ENCODE measurements around the gene IL23R.
"Not testable (repeated sequence)": the region's sequence is repeated elsewhere in the genome, so short reads cannot be mapped to it uniquely, and the experiment has no call there.

IL23R gene, protein sequence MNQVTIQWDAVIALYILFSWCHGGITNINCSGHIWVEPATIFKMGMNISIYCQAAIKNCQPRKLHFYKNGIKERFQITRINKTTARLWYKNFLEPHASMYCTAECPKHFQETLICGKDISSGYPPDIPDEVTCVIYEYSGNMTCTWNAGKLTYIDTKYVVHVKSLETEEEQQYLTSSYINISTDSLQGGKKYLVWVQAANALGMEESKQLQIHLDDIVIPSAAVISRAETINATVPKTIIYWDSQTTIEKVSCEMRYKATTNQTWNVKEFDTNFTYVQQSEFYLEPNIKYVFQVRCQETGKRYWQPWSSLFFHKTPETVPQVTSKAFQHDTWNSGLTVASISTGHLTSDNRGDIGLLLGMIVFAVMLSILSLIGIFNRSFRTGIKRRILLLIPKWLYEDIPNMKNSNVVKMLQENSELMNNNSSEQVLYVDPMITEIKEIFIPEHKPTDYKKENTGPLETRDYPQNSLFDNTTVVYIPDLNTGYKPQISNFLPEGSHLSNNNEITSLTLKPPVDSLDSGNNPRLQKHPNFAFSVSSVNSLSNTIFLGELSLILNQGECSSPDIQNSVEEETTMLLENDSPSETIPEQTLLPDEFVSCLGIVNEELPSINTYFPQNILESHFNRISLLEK

GRCh38 chr1:67166196-67166595 lies at the start of gene IL23R:
Gene IL23R (plus strand): TSS chr1:67166454. CDS start chr1:67168121, 1,667 bp downstream.
- DNase-seq, result no peak

- DNase-seq, result no peak
These were observed 48.1 kb upstream of the IL23R start for GRCh38 chr1:67118191-67118590.

GRCh38 chr1:67118646-67119045 lies 47.6 kb upstream of the IL23R start:
- DNase-seq, result no peak

- DNase-seq, result no peak
These were observed 45.2 kb upstream of the IL23R start for GRCh38 chr1:67120855-67121619.

DNA sequence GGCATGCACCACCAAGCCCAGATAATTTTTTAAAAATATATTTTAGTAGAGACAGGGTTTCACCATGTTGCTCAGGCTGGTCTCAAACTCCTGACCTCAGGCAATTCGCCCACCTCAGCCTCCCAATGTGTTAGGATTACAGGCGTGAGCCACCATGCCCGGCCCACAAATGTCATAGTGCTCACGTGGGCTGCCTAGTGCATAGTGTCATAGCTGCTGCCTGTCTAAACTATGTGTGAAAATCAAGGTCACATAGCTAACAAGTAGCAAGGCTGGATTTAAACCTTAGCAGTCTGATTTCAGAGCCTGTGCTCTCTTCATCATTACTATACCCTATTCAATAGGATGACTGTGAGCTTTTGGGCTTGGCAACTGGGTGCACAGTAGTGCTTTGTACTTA lies 41.8 kb upstream of the IL23R start:
- DNase-seq, result no peak

GRCh38 chr1:67126111-67126746 lies 40.0 kb upstream of the IL23R start:
- no peak for DNase-seq

DNA sequence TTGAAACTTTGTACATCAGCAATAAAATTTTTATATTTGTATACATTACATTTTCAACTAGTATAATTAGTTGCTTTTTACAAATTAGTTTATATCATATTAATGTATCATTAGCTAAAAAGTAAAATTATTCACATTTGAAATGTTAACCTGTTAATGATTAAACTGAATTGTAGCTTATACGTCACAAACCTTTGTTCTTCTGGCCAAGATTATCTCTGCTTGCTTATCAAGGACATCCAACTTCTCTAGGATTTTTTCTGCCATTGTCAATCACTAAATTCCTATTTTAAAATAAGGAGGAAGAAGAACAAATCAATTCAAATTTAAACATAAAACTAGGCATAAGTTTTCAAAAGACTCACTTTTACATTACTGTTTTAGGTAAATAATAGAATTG lies 39.3 kb upstream of the IL23R start:
- DNase-seq, result no peak

- no peak for DNase-seq
These were observed 35.6 kb upstream of the IL23R start for GRCh38 chr1:67130673-67131072.

DNA sequence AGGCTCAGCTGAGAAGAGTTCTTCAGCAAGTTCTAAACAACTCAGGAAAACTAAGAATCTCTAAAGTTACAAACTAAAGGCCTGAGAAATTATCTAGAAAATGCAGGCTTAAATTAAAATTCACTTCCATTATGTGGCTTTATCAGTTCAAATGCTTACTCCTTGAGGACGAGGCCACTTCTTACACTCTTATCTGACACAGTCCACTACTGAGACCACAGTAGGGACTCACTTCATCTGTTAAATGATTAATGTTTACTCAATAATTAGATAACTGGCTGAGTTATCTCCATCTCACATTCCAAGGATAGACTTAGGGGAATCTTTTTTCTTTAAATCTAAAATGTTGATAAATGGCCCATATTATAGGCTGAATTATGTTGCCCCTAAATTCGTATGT lies 33.1 kb upstream of the IL23R start:
- no peak for DNase-seq

- no peak for DNase-seq
These were observed 31.6 kb upstream of the IL23R start, which contains the start of gene C1orf141 for GRCh38 chr1:67134695-67135094. Gene C1orf141 (minus strand): TSS chr1:67134970. CDS start chr1:67127240, 7,730 bp downstream.

DNA sequence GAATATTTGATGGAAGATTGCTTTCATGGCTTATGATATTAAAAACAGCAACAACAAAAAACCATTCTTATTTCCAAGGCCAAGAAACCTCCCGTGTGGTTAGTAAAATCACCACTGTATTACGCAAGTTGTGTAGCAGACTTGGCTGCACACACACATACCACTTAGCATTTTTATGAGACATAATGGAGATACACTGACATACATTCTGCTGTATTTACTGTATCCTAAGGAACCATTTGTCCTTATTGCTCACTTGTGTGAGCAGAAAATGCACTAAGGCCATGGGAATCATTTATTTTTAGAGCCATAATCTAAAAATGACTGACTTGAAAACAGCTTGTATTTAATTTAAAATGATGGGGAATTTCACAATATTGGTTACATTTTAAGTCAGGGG lies 30.9 kb upstream of the IL23R start:
- no peak for DNase-seq

GRCh38 chr1:67137307-67137753 lies 28.9 kb upstream of the IL23R start:
- DNase-seq, result no peak

GRCh38 chr1:67138813-67139499 lies 27.3 kb upstream of the IL23R start:
- no peak for DNase-seq

DNA sequence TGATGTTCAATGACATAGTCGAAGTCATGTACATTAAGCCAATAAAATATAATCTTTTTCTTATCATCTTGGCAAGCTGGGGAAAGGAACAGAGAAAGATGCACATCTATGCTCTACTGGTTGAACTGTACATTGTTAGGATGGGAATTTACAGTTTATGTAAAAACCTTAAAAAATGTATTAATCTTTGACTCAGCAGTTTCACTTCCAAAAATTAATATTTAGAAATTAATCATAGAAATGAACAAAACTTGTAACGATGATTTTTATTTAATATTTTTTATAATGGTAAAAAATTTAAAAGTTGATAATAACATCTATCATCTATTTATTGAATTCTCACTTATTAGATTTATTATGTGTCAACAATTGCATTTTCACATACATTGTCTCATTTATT lies 25.8 kb upstream of the IL23R start:
- DNase-seq, result no peak

- DNase-seq, result not testable (repeated sequence)
These were observed 24.4 kb upstream of the IL23R start for GRCh38 chr1:67141832-67142231.

DNA sequence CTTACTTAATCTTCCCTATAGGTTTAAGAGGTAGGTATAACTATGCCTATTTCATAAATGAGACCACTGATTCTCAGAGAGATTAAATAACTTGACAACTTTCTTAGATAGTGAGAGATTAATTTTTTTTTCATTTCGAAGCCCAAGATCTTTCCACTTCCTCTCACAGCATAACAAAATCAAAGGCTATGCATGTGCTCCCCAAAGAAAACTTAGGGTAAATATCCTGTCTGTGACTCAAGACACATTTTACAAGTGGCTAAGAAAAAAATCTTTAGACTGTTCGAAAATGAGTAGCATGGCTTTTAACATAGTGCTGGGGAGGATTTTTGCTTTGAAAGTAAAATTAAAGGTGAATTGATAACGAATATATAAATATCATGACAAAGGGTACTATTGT lies 23.3 kb upstream of the IL23R start:
- DNase-seq, result no peak

DNA sequence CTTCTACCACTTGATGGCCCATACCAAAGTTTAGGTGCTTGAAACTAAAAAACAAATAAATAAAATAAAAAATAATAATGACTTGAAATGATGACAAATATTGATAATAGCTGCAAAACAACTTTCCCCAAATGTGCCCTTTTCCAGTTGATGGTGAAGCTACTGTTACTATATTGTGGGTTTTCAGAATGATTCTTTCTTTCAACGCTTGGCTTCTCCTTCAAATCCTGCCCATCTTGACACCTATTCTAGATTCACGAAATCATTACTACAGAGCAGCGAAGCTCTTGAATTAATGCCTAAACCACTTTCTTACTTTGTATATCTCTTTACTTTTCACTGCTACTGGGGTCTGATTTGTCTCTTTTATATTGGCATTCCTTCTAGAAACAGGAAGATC lies 22.3 kb upstream of the IL23R start:
- DNase-seq, result no peak

- DNase-seq, result no peak
These were observed 21.6 kb upstream of the IL23R start for GRCh38 chr1:67144696-67145095.

- no peak for DNase-seq
These were observed 20.2 kb upstream of the IL23R start for GRCh38 chr1:67146101-67146500.

DNA sequence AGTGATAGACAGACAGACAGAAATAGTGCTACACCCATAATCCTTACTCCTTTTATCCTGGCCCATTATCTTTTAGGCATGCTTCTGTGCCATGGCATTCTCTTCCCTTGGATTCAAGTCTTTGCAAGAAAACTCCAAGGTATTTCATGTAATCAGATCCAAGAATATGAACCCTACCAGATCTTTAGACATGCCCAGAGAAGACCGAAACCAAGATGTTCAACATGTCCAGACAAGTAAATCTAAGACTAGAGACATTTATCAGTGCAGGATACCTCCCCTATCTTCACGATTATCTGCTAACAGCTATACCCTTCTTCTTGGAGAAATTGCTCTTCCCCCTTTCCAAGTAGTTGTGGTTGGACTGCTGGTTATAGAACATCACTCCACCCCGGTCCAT lies 19.7 kb upstream of the IL23R start:
- DNase-seq, result no peak

GRCh38 chr1:67147973-67148372 lies 18.3 kb upstream of the IL23R start:
- not testable (repeated sequence) for DNase-seq

- DNase-seq, result no peak
These were observed 17.6 kb upstream of the IL23R start for GRCh38 chr1:67148516-67149178.

Data from NCI-H524 treated with DMSO at 0.1 percent for 48 hours (cell line).